HG02588 (cell line): ENCODE data around the gene ARSJ.
"Not testable (repeated sequence)": the region's sequence is repeated elsewhere in the genome, so short reads cannot be mapped to it uniquely, and the experiment has no call there.

Source experiments
- ATAC-seq: cut with Tn5 transposase; IDR thresholded peaks from one replicate; pipeline ENCODE4 v1.9.1; 2021; ENCODE audit warnings: mild to moderate bottlenecking, moderate library complexity; ENCODE audit not compliant: unreplicated experiment

Gene ARSJ

DNA sequence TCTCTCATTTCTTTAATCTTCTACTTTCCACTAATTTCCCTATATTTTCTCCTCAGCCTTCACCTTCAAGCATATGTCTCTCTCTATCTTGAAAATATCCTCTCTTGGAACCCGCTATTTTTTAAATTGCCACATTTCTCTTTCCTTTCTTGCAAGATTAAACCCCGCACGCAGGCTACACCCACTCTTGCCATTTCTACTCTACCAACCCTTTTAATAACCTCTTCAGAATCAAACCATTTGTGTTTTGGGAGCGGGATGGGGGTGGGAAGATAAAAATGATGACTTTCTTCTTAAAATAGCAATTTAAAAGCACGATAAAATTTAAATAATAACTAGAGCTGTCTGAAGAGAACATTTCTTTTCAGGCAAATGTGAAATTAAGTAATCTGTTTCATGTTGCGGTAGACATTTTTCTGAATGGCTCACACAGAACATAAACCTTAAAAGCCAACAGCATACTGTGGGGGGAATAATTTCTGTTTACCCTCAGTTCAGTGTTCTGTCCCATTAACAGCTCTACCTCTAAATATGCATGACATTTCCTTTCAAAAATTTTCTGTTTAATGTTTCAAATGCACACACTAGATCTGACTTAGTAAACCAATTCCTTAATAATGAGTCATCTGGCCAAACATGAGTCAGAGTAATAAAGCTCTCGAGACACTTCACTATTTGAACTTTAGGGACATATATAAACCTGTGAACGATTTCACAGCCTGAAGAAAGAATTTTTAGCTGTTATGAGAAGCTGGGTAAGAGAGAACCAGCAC lies 20.5 kb downstream of the ARSJ start:
- no peak for ATAC-seq

DNA sequence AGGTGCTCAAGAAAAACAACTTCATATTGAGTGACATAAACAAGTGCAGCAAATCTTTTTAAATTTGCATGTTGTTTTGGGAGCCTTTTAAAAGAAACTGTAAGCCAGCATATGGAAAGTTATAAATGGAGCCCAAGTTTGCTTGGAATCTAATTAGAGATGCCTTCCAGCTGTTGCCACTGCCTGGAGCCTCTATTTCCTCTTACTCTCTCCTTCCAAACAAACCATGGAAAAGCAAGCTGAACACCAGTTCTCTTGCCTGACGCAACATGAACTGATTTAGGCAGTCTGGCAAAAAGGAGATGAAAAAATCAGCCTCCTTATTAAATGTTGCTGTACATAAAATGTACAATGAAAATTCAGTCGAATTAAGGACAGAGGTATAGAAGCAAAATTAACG lies 21.5 kb downstream of the ARSJ start:
- ATAC-seq = no peak

DNA sequence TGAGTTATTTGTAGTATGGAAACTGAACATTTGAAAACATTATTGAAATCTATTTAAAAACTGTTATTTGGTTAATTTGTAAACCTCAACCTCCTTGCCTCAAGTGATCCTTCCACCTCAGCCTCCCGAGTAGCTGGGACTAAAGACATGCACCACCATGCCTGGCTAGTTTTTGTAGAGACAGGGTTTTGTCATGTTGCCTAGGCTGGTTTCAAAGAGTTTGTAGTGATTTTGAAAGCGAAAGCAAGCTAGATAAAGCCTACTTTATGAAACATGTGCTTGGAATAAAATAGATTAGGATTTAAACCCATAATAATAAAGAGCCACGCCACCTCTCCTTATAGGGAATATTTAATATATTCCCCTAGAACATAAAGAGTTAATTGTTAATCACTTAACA lies 23.5 kb downstream of the ARSJ start:
- ATAC-seq = peak; percentile 43

DNA sequence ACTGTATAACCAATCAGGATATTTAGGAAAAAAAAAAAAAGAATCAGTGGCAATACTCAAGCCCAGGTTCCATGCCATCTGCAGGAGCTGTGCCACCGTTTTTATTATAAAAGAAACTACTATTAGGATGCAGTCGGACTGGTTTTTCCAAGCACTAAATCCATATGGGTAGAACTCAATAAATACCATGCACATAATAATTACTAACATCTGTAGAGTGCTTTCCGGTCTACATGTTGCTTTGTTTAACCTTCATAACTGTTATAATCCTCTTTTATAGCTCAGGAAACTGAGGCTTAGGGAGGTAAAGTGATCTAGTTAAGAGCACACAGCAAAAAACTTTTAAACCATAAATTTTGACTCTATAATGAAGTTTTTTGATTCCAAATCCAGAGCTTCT lies 24.0 kb downstream of the ARSJ start:
- no peak for ATAC-seq

DNA sequence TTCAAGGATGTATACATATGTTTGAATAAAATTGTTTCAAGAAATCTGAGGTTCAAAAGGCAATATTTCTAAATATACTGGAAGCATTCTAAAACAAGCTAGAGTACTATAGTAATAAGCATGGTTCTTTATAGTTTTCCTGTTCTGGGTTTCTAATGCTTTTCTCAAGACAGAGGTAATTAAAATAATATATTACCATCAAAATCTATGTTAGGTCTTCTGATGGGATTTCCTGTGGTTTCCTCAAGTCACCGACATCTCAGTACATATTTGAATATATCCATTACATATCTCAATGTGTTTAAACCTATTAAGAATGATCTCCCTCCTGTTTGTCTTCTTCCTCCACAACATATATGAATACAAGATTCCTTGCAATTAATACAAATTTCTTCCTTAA lies 25.6 kb downstream of the ARSJ start:
- ATAC-seq = no peak

DNA sequence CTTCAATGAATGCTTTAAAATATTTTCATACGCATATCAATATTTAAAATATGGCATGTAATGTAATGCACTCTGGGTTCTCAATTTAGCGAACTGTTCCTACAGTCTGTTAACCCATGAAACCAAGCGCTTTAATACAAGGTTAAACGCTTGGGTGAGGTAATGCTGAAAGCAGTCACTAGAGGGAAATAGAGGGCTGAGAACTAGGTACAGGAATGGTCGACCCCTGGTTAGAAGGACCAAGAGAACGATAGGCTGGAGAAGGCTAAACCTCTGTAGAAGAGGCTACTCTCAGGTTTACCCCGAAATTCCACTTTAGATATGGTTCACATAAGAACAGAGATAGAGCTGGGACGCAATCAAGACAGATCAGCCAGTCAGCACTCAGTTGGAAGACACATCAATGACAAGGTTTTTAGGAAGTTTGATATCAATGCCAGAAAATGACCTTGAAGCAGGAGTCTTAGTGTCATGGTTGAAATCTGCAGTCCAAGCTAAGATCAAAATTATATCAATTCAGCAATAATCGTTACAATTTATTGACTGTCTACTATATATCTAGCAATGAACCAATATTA lies 26.9 kb downstream of the ARSJ start:
- peak; percentile 84 for ATAC-seq

DNA sequence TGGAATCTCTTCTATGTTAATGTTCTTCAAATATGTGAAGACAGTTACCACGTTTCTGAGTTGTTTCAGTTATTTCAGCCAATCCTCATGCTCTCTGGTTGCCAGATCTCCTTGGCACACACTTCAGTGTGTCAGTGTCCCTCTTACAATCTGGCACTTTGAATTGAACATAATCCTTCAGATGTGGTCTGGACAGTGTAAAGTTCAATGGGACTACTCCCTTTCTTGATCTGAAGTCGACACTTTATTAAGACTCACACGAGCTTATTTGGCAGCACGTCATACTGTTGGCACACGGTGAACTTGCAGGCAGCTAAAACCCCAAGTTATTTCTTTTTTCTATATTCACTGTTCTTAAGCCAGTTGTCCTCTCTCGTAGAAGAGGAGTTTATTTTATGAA lies 28.2 kb downstream of the ARSJ start:
- no peak for ATAC-seq

DNA sequence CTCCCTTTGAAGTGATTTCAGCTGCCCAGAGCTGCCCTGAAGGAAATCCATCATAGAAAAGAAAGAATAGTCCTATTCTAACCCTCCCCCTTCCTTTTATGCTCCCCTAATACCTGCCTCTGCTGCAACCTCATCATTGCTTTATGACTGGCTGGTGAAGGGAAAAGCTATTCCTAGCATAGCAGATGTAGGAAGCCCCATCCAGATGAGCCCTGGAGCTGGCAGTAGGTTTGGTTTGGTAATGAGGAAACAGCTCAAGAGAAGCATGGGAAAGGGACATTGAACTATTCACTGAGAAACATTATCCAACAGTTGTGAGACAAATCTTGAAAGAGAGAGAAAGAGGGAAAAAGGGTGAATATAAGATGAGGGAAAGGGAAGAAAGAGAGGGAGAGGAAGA lies 29.2 kb downstream of the ARSJ start:
- ATAC-seq = no peak

DNA sequence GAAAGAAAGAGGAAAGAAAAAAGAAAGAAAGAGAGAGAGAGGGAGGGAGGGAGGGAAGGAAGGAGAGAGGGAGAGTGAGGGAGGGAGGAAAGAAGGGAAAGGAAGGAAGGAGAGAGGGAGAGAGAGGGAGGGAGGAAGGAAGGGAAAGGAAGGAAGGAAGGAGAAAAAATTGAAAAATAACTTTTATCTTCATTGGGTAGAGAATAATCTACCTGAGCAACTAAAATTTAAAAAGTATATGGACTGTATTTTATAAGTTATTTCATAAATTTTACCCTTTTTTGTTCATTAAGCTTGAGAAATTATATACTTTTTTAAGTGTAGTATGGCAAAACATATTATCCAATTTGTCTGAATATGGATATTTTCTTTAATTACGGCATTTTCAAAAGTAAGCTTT lies 32.0 kb downstream of the ARSJ start:
- ATAC-seq = no peak

DNA sequence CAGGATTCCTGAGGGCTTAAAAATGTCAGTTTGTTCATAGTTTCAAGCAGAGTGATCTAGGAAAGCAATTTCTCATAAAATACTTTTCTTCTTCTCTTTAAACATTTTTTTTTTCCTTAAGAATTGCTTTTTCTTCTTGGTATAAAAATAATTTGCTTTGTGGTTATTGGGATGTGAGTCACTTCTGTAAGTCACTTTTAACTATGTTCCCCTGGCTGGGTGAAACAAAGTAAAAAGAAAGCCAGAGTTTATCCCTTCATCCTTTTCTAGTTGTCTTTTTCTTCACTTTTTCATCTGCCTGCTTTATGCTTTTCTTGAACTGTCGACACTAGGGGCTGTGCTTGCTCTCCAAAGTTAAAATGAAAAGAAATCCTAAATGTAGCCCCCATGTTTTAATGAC lies 33.5 kb downstream of the ARSJ start:
- ATAC-seq = no peak

DNA sequence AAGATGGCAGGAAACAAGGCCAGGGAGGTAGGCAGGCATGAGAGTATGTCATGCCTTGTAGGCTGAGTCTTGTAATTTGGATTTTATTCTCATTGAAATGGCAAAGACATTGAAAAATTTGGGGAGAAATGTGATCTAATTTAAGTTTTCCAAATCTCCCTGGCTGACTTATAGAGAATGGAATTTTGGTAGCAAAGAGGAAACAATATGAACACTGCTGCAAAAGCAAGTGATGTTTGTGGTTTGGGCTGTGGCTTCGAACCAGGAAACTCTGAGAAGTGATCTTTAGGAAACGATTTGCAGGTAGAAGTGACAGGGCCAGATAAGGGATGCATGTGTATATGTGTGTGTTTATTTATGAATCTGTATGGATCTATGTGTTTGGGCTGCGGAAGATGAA lies 35.6 kb downstream of the ARSJ start:
- no peak for ATAC-seq

DNA sequence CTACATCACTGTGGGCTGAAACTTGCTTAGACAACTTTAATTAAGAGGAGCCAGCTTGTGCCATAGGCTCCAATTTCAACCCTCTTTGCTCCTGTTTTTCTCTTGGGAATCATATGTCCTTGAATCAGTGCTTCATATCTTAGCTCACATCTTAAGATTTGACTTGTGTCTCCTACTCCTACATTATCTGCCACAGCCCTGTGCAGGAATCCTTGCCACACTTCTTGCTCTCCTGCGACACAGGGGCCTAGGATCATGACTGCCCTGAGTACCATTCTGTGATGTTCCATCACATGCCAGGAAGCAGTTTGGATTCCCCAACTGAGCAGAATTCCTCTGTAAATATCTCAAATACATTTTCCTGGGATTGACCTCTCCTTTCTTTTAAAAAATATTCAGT lies 36.4 kb downstream of the ARSJ start:
- no peak for ATAC-seq

DNA sequence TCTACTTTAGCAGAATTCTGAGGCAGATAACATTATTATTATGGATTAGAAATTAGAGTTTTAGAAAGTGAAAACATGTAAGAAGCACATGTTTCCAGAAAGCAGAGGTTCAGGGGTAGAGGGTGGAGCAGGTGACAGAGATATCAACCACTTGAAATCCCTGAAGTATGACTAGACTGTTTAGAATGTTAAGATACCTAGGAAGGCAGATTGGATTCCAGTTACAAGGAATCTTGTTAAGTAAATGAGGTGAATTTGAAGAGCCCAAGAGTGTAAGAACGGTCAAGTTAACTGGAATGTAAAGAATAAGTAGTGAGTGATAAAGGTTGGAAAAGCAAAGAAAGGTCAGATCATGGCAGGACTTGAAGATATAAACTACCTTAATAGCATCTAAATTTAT lies 37.6 kb downstream of the ARSJ start:
- no peak for ATAC-seq

DNA sequence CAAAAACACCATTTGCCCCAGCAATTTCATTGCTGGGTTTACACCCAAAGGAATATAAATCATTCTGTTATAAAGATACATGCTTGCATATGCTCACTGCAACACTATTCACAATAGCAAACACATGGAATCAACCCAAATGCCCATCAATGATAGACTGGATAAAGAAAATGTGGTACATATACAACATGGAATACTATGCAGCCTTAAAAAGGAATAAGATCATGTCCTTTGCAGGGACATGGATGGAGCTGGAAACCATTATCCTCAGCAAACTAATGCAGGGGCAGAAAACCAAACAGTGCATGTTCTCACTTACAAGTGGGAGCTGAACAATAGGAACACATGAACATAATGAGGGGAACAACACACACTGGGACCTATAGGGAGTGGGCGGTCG lies 39.3 kb downstream of the ARSJ start:
- not testable (repeated sequence) for ATAC-seq

DNA sequence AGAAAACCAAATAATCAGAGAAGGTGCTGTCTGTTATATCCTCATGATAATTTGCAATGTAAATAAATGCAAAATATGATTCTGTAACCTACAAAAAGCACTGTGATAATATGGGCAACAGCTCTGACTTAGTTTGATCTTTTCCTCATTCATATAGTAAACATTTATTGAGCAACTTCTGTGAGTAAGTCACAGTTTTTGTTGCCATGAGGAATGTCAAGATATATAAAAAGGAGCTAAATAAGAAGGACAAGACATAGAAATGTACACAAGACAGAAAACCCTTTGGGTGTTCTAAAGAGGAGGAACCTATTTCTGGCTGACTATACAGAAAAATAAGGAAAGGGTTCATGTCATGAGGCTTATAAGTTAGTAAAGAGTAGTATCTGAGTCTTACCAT lies 44.3 kb downstream of the ARSJ start:
- ATAC-seq = no peak

DNA sequence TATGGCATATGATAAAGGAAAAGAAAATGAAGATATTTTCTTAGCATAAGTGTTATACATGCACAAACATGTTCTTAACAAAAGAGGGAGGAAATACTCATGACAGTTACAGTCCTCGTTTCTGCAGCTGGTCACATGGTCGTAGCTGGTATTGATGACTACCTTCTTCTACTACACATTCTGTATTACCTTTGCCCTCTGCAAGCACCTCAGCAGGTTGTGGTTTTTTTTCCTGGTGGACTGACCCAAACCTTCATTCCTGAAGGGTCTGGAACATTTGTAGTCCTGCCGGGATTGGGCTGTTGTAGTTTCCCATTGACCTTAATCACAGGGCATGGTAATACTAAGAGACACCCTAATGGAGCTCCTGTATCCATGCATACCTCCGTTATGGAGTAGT lies 54.7 kb downstream of the ARSJ start:
- ATAC-seq = not testable (repeated sequence)

DNA sequence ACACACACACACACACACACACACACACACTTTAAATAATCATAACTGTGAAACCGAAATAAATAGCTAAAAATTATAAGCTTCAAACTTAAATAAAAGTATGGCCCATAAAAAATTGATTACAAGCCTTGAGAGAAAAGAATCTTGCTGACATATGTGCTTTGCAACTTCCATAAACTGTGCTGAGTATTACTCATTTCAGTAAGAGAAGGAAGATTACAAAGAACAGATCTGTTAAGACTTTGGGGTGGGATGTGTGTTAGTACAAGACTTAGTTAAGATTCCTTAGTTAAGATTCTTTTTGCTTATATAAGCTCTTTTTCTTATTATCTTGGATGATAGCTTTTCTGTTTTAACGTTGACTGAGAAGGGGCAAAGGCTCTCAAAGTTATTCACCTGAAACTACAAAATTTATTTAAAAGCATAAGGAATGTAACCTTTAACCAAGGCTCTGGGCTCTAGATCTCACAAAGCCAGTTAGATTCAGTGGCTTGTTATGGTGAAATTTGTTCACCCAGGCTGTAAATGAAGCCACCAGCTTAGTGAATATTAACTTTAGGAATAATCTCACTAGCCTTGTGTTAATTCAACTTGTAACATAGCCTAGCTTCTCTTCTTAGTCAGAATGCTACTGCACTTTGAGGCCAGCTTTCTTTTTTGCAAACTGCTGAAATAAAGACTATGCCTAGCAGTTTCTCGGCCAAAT lies 58.2 kb downstream of the ARSJ start:
- ATAC-seq = no peak

DNA sequence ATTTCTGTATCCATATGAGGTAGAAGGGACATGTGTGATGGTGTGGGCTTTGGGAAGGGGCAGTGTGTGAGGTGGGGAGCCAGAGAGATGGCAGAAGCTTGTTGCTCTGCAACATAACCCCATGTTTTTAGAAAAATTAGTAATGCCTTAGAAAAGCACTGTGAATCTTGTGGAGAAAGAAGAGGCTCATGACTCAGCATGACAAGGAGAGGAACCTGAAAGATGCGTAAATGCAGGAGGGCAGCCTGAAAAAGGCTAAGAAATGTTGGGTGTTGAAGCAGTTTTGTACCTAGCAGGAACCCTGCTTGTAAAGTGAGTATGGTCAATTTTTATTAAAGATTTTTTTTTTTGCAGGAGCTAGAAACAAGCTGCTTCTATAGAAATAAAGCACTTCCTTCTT lies 59.8 kb downstream of the ARSJ start:
- ATAC-seq = no peak

DNA sequence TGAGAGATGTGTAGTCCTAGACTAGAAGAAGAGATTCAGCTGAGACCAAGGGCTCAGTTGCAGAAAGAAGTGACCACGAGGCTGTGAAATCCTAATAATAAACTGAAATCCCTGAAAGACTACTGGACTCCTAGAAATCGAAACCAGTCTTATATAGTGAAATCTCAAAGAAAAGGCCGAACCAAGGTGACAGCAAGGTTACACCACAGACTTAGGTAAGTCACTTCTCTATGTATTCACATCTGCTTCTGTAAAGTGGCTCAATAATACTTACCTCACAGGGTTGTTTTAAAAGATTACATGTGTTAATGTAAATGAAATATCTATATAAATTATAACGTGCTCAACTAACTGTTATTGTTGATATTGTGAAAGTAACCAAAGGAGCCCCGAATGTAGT lies 60.3 kb downstream of the ARSJ start:
- no peak for ATAC-seq

DNA sequence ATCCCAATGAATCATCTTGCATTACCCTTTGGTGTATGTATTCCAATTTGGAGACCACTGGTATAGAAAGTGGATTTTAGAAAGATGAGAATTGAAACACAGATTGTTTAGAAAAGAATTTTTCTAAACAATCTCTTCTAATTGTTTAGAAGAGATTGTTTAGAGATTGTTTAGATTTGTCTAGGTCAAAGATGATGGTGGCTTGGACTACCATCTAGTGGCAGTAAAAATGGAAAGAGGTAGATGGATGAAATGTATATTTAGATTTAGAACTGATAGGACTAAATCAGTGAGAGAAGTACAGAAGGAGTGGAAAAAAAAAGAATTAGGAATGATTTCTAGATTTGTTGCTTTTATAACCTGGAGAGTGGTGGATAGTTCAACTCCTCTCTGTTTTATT lies 70.6 kb downstream of the ARSJ start:
- ATAC-seq = no peak

DNA sequence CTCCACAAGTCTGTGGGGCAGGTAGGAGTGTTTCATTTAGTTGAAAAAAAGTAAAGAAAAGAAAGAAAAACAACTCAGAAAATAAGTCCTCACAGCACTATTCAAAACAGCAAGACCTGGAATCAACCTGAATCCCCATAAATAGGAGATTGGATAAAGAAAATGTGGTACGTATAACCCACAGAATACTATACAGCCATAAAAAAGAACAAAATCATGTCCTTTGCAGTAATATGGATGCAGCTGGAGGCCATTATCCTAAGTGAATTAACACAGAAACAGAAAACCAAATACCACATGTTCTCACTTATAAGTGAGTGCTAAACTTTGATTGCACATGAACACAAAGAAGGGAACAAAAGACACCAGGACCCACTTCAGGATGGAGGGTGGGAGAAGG lies 71.9 kb downstream of the ARSJ start:
- ATAC-seq = no peak

DNA sequence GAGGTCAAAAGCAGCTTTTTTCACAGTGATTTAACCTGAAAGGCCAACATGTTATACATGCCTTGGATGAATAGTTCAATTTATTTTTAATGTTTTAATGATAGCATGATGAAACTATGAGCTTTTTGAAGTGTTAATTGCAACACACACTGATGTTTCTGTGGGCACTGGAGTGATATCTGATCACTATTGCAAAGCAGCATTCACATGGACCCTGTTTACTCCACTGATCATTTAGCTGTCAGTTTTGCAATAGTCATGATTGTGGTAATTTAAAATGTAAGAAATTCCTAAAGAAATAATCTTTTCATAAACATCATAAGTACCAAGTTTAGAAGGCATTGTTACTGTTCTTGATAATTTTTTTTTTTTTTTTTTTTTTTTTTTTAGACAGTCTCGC lies 74.1 kb downstream of the ARSJ start:
- no peak for ATAC-seq
